HCT116 (cell line): ENCODE results near the gene MEIOSIN. TPM values are rescaled to one million over a fixed set of nuclear protein-coding genes. Genes with fewer than 3 reads are reported as not detected.

Source experiments
- ATAC-seq: fragments of 200-7000 bp; cut with Tn5 transposase; 2 replicates; pipeline ENCODE4 v1.9.1; 2020; ENCODE audit warnings: mild to moderate bottlenecking, moderate library complexity
- BruUV-seq: library from RNA; stranded (reverse); fragments of 400-500 nt; replicated peaks from 2 replicates; lab custom pipeline; 2021; lab: Mats Ljungman, UMichigan
- CTCF ChIA-PET: fragments of 300-600 bp; sonication (Branson Sonifier 250); formaldehyde crosslinking; loops from one replicate; lab custom pipeline; 2021; ENCODE audit warnings: antibody characterized with exemption; lab: Charles Lee
- POLR2A ChIA-PET: fragments of 300-600, 350-600 bp; sonication (Branson Sonifier 250); formaldehyde crosslinking; loops from one replicate; lab custom pipeline; 2021; ENCODE audit warnings: antibody characterized with exemption; lab: Charles Lee
- RAD21 ChIA-PET, 2 experiments: fragments of 300-600 bp; sonication (Branson Sonifier 250); formaldehyde crosslinking; loops; one replicate each; lab custom pipeline; 2023; ENCODE audit warnings: low total read pairs in 2 of 2; ENCODE audit not compliant: uncharacterized antibody in 2 of 2, unreplicated experiment in 2 of 2, low non-redundant PET in 1 of 2; lab: Charles Lee
- DNase-seq: peaks from one replicate; pipeline ENCODE4 v3.0.0-alpha.2; 2010; ENCODE audit warnings: low read depth, low spot score
- H2AFZ ChIP-seq: fragments of 200-600 bp; shearing (Covaris generic), sonication (generic); 2 replicates; pipeline ENCODE4 v1.6.1; 2017; ENCODE audit warnings: low read depth, mixed run types, mixed read lengths, antibody characterized with exemption, low read length; ENCODE audit not compliant: poor library complexity, severe bottlenecking
- H3K27ac ChIP-seq: 2 replicates; pipeline ENCODE4 v1.5.1; 2012; ENCODE audit warnings: low read depth, low read length
- H3K27me3 ChIP-seq: fragments of 200-600 bp; sonication (generic); 2 replicates; pipeline ENCODE4 v1.6.1; 2016; ENCODE audit warnings: mixed run types, low read length, mixed read lengths; ENCODE audit not compliant: insufficient read depth
- H3K36me3 ChIP-seq, 2 experiments: fragments of 200-500 bp in 1 of 2; fragments of 200-600 bp in 1 of 2; sonication (Bioruptor generic) in 1 of 2; sonication (generic) in 1 of 2; 2 replicates each; pipeline versions ENCODE4 v1.5.1 to v1.6.1; 2014 to 2016; ENCODE audit warnings: low read length in 2 of 2, inconsistent platforms in 1 of 2, mixed read lengths in 1 of 2, mixed run types in 1 of 2; ENCODE audit not compliant: insufficient read depth in 2 of 2, control insufficient read depth in 1 of 2
- H3K4me1 ChIP-seq, 2 experiments: fragments of 200-600 bp in 1 of 2; sonication (generic) in 1 of 2; 2 replicates each; pipeline versions ENCODE4 v1.5.1 to v1.6.1; 2012 to 2017; ENCODE audit warnings: low read length in 2 of 2, inconsistent platforms in 1 of 2, mild to moderate bottlenecking in 1 of 2, mixed read lengths in 1 of 2, mixed run types in 1 of 2, moderate library complexity in 1 of 2; ENCODE audit not compliant: insufficient read depth in 2 of 2, control insufficient read depth in 1 of 2
- H3K4me2 ChIP-seq: fragments of 200-600 bp; sonication (generic); 2 replicates; pipeline ENCODE4 v1.6.1; 2017; ENCODE audit warnings: mixed run types, low read length, mixed read lengths
- H3K4me3 ChIP-seq, 2 experiments: fragments of 200-600 bp in 1 of 2; sonication (generic) in 1 of 2; replicated peaks in 1 of 2; 2 replicates each; pipeline ENCODE4 v1.5.1; 2011 to 2016; ENCODE audit warnings: low read length in 2 of 2, control low read depth in 1 of 2, low read depth in 1 of 2, mild to moderate bottlenecking in 1 of 2, mixed read lengths in 1 of 2, mixed run types in 1 of 2
- H3K79me2 ChIP-seq: fragments of 200-600 bp; sonication (generic); 2 replicates; pipeline ENCODE4 v1.6.1; 2017; ENCODE audit warnings: mild to moderate bottlenecking, mixed run types, low read length, moderate library complexity, mixed read lengths; ENCODE audit not compliant: insufficient read depth
- H3K9ac ChIP-seq: fragments of 200-600 bp; sonication (generic); 2 replicates; pipeline ENCODE4 v1.6.1; 2016; ENCODE audit warnings: low read length, mixed read lengths
- H3K9me2 ChIP-seq: fragments of 200-600 bp; sonication (generic), shearing (Covaris generic); 2 replicates; pipeline ENCODE4 v1.6.1; 2017; ENCODE audit warnings: mixed run types, mild to moderate bottlenecking, moderate library complexity; ENCODE audit not compliant: insufficient read depth
- H3K9me3 ChIP-seq, 2 experiments: fragments of 200-500 bp in 1 of 2; fragments of 200-600 bp in 1 of 2; sonication (Bioruptor generic) in 1 of 2; sonication (generic) in 1 of 2; 2 replicates each; pipeline ENCODE4 v1.6.1; 2014 to 2017; ENCODE audit warnings: low read length in 2 of 2, mixed read lengths in 2 of 2, inconsistent platforms in 1 of 2, low read depth in 1 of 2, mild to moderate bottlenecking in 1 of 2, mixed run types in 1 of 2, moderate library complexity in 1 of 2; ENCODE audit not compliant: control insufficient read depth in 1 of 2, insufficient read depth in 1 of 2
- H4K20me1 ChIP-seq: fragments of 200-600 bp; sonication (generic), shearing (Covaris generic); 2 replicates; pipeline ENCODE4 v1.6.1; 2017; ENCODE audit warnings: mixed run types, mild to moderate bottlenecking, moderate library complexity; ENCODE audit not compliant: insufficient read depth
- ATF3 ChIP-seq: IDR thresholded peaks from 2 replicates; pipeline ENCODE4 v1.6.1; 2012
- CBX3 ChIP-seq: IDR thresholded peaks from 2 replicates; pipeline ENCODE4 v1.6.1; 2012; ENCODE audit warnings: low read depth
- CEBPB ChIP-seq: IDR thresholded peaks from 2 replicates; pipeline ENCODE4 v1.6.1; 2012; ENCODE audit warnings: low read depth
- EZH2 ChIP-seq: fragments of 200-600 bp; sonication (generic); IDR thresholded peaks from 2 replicates; pipeline ENCODE4 v1.6.1; 2017; ENCODE audit warnings: antibody characterized with exemption, mixed run types
- EZH2phosphoT487 ChIP-seq: fragments of 200-600 bp; IDR thresholded peaks from 2 replicates; pipeline ENCODE4 v1.6.1; 2018; ENCODE audit warnings: antibody characterized with exemption, borderline replicate concordance
- FOSL1 ChIP-seq: IDR thresholded peaks from 2 replicates; pipeline ENCODE4 v1.6.1; 2012; ENCODE audit warnings: low read depth
- POLR2A ChIP-seq: IDR thresholded peaks from 2 replicates; pipeline ENCODE4 v1.7.0; 2011; ENCODE audit warnings: borderline replicate concordance; ENCODE audit not compliant: insufficient read depth, insufficient read length; ENCODE audit errors: extremely low read depth
- POLR2AphosphoS5 ChIP-seq: IDR thresholded peaks from 2 replicates; pipeline ENCODE4 v1.6.1; 2011; ENCODE audit warnings: mild to moderate bottlenecking, low read depth, low read length, moderate library complexity
- REST ChIP-seq: IDR thresholded peaks from 2 replicates; pipeline ENCODE4 v1.6.1; 2012; ENCODE audit warnings: low read depth
- SIN3A ChIP-seq: IDR thresholded peaks from 2 replicates; pipeline ENCODE4 v1.6.1; 2012; ENCODE audit warnings: low read depth
- SRF ChIP-seq: IDR thresholded peaks from 2 replicates; pipeline ENCODE4 v1.6.1; 2012; ENCODE audit warnings: low read depth
- YY1 ChIP-seq: IDR thresholded peaks from 2 replicates; pipeline ENCODE4 v1.6.1; 2011; ENCODE audit warnings: low read length, low read depth, moderate library complexity, mild to moderate bottlenecking; ENCODE audit not compliant: insufficient replicate concordance; ENCODE audit errors: extremely low read depth
- ZFX ChIP-seq: fragments of 450-650 bp; IDR thresholded peaks from 2 replicates; pipeline ENCODE4 v1.6.1; 2017
- ZNF274 ChIP-seq: fragments of 200-500 bp; sonication (Bioruptor generic); IDR thresholded peaks from 2 replicates; pipeline ENCODE4 v1.6.1; 2014; ENCODE audit warnings: mild to moderate bottlenecking, low read depth, low read length, inconsistent platforms
- intact Hi-C: fragments of 100-400 bp; cut with micrococcal nuclease; formaldehyde crosslinking; loops from 2 replicates; pipeline ENCODE4 v1.10.0; 2022
- total RNA-seq: library from RNA; stranded (reverse); gene quantifications from one replicate; pipeline ENCODE4 v1.2.1, GENCODE V29; 2021; ENCODE audit not compliant: unreplicated experiment
- TF ChIP-seq, protein P1 (sequence below): IDR thresholded peaks from 2 replicates; pipeline ENCODE4 v1.6.1; 2011; ENCODE audit warnings: mild to moderate bottlenecking, low read length, moderate library complexity; ENCODE audit not compliant: insufficient replicate concordance; ENCODE audit errors: extremely low read depth
- TF ChIP-seq, protein P2 (sequence below), 3 experiments: fragments of 200-600 bp in 1 of 3; sonication (generic) in 1 of 3; IDR thresholded peaks in 2 of 3; conservative IDR thresholded peaks in 1 of 3; 2 replicates each; pipeline ENCODE4 v1.5.1; 2012 to 2017; ENCODE audit warnings: low read depth in 2 of 3, low read length in 2 of 3, antibody characterized with exemption in 1 of 3, borderline replicate concordance in 1 of 3, control low read depth in 1 of 3, mild to moderate bottlenecking in 1 of 3, mixed read lengths in 1 of 3, mixed run types in 1 of 3, moderate library complexity in 1 of 3; ENCODE audit not compliant: insufficient read depth in 1 of 3

The MEIOSIN gene
- total RNA-seq, 1 experiment from 2014 or later, result 2.1 TPM

DNA sequence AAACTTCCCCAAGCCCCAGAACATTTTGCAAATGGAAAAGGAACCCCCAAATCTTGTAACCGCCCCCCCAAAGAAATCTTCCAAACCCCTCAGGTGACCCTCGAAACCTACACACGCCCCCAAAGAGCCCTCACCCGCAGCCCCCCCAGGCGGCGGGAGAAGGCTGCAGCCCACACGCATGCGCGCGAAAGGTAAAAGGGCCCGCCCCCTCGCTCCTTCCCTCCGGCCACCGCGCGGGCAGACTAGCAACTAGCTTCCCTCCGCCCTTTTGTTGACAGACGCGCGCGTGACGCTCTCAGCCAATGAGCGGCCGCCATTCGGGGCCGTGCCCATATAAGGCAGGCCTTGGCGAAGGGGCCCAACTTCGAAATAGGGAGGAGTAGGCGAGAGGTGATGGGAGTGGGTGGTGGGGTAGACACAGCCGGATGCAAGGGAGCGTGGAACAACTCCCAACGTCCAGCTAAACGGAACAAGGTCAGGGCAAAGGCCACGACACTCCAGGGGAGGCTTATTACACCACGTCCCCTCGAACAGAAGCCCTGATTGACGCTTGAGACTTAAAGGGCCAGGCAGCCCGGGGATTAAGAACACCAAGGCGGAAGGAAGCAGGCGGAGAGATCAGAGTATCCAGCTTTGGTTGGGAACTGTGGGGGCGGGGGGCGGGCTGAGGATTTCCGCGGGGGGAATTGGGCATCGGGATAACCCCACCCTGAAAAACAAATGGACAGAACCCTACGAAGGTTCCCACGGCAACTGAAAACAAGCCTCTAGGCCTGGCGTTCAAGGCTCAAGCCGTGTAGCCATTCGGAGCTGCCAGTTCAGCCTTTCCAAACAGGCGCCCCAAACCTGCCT lies 15.9 kb upstream of the MEIOSIN start:
- peaks cover 86% of the 10 kb centered on the region for H3K79me2 ChIP-seq
- TF ChIP-seq POLR2AphosphoS5 (peak; percentile 52), FOSL1 (no peak), POLR2A (no peak), ZFX (no peak), ATF3 (no peak), SRF (peak; percentile 100), EZH2phosphoT487 (no peak), SIN3A (peak; percentile 62; the same call in 1 of the 2 replicates), CBX3 (no peak), REST (no peak), CEBPB (no peak), YY1 (peak; percentile 35), EZH2 (no peak), ZNF274 (no peak)
- TF ChIP-seq, protein P1, sequence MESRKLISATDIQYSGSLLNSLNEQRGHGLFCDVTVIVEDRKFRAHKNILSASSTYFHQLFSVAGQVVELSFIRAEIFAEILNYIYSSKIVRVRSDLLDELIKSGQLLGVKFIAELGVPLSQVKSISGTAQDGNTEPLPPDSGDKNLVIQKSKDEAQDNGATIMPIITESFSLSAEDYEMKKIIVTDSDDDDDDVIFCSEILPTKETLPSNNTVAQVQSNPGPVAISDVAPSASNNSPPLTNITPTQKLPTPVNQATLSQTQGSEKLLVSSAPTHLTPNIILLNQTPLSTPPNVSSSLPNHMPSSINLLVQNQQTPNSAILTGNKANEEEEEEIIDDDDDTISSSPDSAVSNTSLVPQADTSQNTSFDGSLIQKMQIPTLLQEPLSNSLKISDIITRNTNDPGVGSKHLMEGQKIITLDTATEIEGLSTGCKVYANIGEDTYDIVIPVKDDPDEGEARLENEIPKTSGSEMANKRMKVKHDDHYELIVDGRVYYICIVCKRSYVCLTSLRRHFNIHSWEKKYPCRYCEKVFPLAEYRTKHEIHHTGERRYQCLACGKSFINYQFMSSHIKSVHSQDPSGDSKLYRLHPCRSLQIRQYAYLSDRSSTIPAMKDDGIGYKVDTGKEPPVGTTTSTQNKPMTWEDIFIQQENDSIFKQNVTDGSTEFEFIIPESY, result no peak
- TF ChIP-seq, protein P2, sequence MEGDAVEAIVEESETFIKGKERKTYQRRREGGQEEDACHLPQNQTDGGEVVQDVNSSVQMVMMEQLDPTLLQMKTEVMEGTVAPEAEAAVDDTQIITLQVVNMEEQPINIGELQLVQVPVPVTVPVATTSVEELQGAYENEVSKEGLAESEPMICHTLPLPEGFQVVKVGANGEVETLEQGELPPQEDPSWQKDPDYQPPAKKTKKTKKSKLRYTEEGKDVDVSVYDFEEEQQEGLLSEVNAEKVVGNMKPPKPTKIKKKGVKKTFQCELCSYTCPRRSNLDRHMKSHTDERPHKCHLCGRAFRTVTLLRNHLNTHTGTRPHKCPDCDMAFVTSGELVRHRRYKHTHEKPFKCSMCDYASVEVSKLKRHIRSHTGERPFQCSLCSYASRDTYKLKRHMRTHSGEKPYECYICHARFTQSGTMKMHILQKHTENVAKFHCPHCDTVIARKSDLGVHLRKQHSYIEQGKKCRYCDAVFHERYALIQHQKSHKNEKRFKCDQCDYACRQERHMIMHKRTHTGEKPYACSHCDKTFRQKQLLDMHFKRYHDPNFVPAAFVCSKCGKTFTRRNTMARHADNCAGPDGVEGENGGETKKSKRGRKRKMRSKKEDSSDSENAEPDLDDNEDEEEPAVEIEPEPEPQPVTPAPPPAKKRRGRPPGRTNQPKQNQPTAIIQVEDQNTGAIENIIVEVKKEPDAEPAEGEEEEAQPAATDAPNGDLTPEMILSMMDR (IDR thresholded peaks at IDR 0.05 in 2 of 3, conservative IDR thresholded peaks at IDR 0.05 in 1 of 3; ENCODE audit: borderline replicate concordance in 1 of 3, insufficient read depth in 1 of 3, low read depth in 2 of 3, low read length in 2 of 3), result 0 out of 6 replicates have a peak, but pooled peaks of 1 of the 3 experiments have one; percentile 8

More for the DNA sequence above, 15.9 kb upstream of the MEIOSIN start:
- Histone ChIP-seq H2AFZ (no peak overlapping the region), H3K4me2 (peak overlapping the region; percentile 71), H3K27me3 (no peaks in the 10 kb centered on the region), H3K9me2 (no peaks in the 10 kb centered on the region), H4K20me1 (no peaks in the 10 kb centered on the region), H3K9me3 (no peaks in the 10 kb centered on the region), H3K36me3 (peaks cover 10 to 15% of the 10 kb centered on the region in 2 experiments; a peak in 3 of 4 replicates), H3K4me1 (peaks cover 40 to 51% of the 10 kb centered on the region in 2 experiments), H3K27ac (peak overlapping the region; percentile 58), H3K9ac (peak overlapping the region; percentile 63), H3K4me3 (peak overlapping the region; percentile 52 to 64)
- RAD21 ChIA-PET, result interaction anchor here (0.7 to 1.1 kb wide), 2 partner anchors 25 to 50 kb away, joined by 4 to 5 read pairs; partner anchors contain the start of gene QPCTL (in 1 of the 2)
- peak; percentile 96 for DNase-seq
- TSS peak; percentile 64 for BruUV-seq
- intact Hi-C loops, result loop anchor here (2.0 kb wide), 1 partner anchor 51 kb away; the partner anchor contains the start of gene SIX5
- peak; percentile 92 for ATAC-seq
- CTCF ChIA-PET, result interaction anchor here (0.6 to 4.8 kb wide), 9 partner anchors 10 to 360 kb away, joined by 3 to 22 read pairs (median 4); partner anchors contain the start of genes QPCTL, SIX5, SNRPD2 and SYMPK
- POLR2A ChIA-PET, result interaction anchor here (0.6 to 1.9 kb wide), 13 partner anchors 10 to 103 kb away, joined by 3 to 16 read pairs (median 5); partner anchors contain the start of genes FBXO46, QPCTL, SIX5 and SNRPD2
